NCI-H2107 treated with DMSO at 0.1 percent for 48 hours (cell line): ENCODE data around the gene SPTBN4.
A peak's percentile ranks its signal among the peaks of the same experiment; 100 is the strongest.
"Not testable (repeated sequence)": the region's sequence is repeated elsewhere in the genome, so short reads cannot be mapped to it uniquely, and the experiment has no call there.

Experiments
- DNase-seq: peaks from one replicate; lab custom pipeline; 2025; ENCODE audit not compliant: unreplicated experiment; lab: John Stamatoyannopoulos, UW

Gene SPTBN4

DNA sequence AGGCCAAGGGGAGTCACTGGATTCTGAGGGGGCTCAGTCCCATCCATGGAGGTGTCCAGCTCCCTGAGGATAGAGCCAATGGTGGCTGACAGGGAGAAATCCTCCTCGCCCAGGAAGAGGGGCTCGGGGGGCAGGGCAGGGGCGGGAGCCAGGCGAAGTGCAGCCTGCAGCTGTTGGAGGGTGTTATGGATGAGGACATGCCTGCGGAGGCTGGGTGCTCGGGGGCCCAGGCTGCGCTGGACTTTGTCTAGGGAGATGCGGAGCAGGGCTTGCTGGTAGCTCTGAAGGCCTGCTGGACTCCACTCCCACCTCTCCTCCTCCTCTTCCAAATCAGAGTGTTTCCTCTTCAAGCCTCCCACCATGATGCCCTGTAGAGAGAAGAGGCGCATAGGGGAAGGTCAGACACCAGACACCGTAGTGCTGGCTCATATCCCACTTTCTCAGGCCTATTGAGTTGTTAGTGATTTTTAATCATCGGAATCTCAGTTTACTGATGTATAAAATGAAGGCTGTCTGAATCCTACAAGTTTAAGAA lies 25.0 kb upstream of the SPTBN4 start:
- DNase-seq: no peak

DNA sequence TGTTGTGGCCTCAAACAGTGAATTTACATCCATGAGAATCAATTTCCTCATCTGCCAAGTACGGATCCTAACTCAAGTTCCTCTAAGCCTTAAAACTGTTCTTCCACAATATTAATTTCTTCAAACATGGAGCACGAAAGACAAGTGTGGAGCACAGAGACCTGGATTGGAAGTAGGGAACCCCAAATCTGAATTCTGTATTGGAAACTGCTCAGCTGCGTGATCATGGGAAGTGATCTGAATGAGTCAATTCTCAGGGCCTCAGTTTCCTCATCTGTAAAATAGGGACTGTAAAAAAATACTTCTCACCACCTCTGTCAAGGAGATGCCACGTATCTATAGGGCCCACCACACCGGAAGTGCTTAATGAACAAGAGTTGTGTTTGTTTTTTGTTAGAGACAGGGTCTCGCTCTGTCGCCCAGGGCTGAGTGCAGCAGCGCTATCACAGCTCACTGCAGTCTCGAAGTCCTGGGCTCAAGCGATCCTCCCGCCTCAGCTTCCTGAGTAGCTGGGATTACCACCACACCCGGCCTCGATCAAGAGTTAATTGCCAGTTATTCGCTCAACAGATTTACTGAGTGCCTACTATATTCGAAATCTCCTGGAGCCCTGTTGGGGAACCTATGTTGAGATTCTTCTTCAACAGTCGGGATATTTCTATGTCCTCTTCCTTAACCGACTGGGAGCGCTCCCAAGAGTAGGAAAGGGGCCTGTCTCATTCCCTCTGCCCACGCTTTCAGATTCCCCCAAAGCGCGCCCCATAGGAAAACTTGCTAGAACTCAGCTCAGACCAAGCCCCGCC lies 24.3 kb upstream of the SPTBN4 start:
- DNase-seq: no peak

DNA sequence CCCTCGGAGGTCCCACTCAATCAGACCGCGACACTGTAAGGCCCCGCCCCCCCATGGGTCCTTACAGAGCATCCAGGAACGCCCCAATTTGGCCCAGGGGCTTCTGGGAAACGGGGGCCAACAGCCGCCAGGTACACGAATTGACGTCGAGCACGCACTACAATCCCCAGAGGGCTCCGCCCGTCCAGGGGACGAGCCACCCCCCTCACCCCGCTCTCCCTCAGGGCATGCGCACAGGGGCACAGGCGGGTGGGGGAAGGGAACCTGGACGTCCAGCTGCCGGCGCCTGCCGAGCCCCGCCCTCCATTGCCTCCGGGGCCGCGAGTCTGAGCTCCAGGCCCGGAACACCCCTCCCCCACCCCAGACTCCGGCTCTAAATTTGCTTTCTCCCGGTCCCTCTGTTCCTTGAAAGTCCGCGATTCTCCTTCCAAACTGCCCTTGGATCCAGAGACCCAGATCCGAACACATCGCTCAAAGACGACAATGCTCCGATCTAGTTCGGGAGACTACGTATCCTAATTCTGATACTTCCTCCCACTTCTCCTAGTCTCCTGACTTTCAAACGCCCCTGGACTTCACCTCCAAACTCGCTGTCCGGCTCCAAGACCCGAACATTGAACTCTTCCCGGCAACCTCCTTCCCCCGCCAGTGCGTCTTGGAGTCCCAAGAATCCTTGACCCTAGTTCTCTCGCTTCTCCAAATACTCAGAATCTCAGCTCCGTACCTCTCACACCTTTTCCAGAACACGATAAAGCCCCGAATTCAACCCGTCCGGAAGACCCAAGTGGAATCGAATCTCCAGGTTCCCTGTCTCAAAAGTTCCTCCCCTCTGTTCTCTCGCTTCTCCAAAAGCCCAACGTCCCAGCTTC lies 23.4 kb upstream of the SPTBN4 start:
- DNase-seq: peak; percentile 91

DNA sequence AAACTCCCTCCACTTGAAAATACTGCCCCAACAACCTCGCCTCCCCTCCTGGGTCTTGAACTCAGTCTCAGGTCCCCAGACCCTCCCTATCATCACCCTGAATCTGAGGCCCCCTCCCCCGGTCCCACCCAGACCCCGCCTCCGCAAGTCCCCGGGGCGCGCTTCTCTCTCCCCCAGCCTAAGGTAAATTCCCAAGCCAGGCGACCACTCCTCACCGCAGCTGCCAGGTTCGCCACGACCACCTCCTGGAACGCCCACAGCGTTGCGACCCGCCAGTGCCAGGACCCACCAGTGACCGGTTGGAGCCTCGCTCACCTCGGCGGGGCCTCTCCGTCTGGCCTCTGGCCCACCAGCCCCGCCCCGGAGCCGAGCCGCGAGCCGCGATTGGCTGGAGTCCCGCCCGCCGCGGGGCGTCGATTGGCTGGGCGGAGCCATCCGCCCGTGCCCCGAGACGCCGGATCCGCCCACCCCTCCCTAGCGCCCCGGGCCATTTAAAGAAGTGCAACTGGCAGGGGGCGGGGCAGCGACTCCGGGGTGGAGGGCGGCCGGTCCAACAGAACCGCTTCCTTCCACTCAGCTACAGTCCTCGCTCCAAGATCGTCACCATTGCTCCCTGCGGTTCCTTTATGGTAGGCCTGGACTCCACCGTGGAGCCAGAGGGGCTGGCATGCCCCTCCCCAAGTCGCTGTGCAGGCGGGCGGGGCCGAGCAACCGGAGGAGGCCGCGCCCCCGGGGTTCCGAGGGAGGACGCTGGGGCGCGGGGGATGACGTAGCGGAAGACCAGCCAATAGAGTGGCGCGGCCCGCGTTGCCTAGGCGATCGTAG lies 22.6 kb upstream of the SPTBN4 start, which contains the start of gene SERTAD3:
Gene SERTAD3, minus strand, starts transcription at position 336 of the 825 bp plus-strand sequence. CDS start 2,255 bp downstream, outside the sequence.
- peak; percentile 84 for DNase-seq

DNA sequence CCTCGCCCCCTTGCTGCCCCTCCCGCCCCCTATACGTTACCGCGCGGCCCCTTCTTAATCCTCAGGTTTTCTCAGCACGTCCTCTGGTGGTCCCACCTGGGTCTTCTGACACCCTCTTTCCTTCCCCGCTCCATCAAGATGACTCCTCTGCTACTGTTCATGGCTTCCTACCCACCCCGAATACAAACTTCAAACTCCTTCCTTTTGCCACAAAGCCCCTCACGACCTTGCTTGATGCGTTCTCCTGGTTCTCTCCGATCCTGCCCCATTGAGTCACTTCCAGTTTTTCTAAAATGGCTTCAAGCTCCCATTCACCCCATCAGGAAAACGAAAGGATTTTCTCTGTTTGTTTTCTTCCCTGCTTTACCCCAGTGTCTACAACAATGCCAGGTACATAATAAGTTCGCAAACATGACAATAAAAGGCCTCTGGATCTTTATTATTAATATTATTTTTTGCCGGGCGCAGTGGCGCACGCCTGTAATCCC lies 21.9 kb upstream of the SPTBN4 start:
- DNase-seq: no peak

DNA sequence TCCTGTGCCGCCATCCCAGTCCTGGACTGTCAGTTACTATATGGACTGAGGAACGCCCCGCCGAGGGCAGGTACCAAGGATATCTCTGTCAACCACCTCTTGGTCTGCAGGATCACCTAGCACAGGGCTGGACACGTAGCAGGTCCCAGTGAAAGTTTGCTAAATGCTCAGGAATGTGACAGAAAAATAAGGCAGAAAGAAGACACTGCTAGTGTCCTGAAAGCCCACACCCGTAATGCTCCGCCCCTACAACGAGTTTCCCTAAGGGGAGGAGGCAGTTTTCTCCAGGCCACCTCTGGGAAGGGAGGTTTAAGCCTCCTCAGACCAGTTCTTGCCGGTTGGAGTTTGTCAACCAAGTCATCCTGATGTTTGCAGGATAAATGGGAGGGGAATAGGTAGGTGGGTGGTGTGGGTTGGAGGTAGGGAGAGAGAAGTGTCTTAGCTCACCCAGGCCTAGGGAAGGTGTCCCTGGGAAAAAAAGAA lies 21.0 kb upstream of the SPTBN4 start:
- no peak for DNase-seq

DNA sequence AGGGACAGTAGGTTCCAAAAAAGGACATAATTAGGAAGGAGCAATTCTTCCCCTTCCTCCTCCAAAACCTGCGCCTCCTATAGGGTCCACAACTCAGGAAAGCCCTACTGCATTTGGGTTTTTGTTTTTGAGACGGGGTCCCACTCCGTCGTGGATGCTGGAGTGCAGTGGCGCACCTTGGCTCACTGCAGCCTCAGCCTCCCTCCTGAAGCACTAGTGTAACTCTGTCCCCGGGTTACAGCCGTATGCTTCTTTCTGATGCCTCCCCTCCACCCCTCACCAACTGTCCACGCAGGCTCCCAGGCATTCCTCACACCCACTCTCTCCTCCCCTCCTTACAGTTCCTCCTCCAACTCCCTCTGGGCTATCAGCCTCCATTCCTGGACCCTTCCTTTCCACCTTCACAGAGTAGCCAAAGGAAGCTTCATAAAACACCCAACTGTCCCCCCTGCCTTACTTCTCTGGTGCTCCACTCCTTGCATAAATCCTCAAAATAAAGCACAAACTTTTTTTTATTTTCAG lies 20.5 kb upstream of the SPTBN4 start:
- no peak for DNase-seq

DNA sequence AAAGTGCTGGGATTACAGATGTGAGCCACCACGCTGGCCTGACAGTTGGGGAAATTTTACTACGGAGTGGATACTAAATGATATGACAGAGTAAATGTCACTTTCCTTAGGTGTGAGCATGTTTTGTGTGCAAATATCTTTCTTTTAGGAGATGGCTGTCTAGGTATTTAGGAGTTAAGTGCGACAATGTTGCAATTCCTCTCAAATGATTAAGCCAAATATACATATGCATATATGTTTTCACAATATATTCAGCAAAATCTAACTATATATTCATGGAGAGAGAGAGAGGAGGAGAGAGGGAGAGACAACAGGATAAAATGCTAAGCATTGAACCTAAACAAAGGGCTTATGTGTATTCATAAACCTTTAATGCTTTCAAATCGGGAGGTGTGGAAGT lies 17.3 kb upstream of the SPTBN4 start:
- DNase-seq: no peak

DNA sequence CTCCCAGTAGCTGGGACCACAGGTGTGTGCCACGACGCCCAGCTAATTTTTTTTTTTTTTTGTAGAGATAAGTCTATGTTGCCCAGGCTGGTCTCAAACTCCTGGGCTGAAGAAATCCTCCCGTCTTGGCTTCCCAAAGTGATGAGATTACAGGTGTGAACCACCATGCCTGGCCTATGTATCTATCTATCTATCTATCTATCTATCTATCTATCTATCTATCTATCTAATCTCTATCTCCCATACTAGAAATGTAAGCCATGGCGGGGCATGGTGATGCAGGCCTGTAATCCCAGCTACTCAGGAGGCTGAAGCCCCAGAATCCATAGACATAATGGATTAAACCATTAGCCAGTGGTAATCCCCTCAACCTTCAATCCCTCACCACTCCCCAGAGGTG lies 16.1 kb upstream of the SPTBN4 start:
- no peak for DNase-seq

DNA sequence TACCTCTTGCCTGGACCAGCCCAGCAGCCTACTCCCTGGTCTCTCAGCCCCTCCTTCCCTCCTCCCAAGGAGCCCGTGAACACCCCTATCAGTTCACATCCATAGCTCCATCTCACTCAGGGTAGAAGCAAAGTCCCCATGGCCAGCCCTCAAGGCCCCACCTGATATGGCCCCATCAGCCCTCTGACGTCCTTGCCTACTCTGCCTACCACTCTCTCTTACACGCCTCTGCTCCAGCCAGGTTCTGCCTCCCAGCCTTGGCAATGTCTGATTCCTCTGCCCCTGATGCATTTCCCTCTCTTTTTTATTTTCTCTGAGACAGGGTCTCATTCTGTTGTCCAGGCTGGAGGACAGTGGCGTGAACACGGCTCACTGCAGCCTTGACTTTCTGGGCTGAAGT lies 14.8 kb upstream of the SPTBN4 start:
- DNase-seq: no peak

DNA sequence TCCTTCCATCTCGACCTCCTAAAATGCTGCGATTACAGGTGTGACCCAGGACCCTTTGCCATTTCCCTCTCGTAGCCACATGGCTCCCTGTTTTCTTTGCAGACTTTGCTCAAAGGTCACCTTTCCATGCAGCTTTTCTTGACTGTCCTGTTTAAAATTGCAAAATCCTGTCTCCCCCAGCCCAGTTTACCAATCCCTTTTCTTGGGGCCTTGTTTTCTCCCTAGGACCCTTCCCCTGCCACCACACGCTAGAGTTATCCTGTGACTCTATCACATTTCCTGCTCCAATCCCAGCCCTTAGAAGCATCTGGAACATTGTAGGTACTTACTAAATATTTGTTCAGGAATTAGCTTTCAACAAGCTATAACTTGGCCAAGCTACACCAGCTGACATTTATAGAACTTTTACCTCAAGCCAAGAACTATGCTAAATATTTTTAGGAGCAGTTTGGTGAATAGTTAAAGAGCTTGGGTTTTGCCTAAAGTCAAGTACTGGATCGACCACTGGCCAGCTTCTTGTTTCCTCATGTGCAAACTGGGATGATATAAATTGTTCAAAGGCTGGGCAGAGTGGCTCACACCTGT lies 13.6 kb upstream of the SPTBN4 start:
- no peak for DNase-seq

DNA sequence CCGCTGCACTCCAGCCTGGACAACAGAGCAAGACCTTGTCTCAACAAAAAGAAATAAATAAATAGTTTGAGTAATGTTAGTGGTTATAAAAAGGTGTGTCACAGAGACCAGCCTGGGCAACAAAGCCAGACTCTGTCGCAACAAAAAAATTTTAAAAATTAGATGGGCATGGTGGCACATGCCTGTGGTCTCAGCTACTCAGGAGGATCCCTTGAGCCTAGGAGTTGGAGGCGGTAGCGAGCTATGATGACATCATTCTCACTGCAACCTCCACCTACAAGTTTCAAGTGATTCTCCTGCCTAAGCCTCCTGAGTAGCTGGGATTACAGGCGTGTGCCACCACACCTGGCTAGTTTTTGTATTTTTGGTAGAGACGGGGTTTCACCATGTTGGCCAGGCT lies 12.9 kb upstream of the SPTBN4 start:
- not testable (repeated sequence) for DNase-seq

DNA sequence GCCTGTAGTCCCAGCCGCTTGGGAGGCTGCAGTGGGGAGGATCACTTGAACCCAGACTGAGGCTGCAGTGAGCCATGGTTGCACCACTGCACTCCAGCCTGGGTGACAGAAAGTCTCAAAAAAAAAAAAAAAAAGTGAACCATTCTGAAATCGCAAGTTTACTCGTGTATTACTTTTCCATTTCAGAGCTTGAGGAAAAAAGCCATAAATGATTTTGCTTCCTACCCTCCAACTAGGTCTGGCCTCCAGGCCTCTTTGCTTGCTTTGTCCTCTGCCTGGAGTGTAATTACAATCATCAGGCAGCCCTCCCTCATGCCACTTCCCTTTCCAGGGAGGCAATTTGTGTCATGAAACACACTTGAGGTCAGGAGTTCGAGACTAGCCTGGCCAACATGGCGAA lies 9.8 kb upstream of the SPTBN4 start:
- DNase-seq: no peak

DNA sequence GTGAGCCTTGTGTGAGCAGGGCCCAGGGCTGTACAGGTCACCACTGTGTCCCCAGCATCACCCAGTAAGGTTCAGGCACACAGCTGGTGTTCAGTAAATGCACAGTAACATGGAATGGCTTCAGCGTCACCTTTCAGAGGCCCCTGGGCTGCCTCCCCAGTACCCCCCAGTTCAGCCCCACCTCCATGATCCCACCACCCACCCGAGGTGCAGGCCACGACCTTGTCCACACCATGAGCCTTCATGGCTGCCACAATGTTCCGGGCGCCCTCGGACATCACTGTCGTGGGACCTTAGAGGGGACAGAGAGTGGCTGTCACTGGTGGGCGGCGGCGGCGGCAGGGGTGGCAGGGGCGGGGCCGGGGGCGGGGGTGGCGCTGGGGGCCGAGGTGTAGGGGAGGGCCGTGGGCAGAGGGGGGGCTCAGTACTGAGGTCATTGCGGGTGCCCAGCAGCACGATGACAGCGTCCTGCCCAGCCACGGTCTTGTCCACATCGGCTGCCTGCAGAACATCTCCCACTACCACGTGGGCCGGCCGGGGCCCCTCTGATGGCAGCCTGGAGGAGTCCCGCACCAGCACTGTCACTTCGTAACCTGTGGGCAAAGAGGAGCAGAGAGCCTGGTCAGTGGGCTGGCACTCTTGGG lies 8.7 kb upstream of the SPTBN4 start:
- no peak for DNase-seq

DNA sequence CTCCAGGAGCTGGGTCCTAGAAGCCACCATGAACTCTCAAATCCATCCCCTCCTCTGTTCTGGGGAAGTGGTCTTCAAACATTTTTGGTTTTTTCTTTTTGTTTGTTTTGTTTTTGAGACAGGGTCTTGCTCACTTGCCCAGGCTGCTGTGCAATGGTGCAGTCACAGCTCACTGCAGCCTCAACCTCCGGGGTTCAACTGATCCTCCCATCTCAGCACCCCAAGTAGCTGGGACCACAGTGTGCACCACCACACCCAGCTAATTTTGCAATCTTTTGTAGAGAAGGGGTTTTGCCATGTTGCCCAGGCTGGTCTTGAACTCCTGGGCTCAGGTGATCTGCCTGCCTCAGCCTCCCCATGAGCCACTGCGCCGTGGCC lies 8.2 kb upstream of the SPTBN4 start:
- no peak for DNase-seq

DNA sequence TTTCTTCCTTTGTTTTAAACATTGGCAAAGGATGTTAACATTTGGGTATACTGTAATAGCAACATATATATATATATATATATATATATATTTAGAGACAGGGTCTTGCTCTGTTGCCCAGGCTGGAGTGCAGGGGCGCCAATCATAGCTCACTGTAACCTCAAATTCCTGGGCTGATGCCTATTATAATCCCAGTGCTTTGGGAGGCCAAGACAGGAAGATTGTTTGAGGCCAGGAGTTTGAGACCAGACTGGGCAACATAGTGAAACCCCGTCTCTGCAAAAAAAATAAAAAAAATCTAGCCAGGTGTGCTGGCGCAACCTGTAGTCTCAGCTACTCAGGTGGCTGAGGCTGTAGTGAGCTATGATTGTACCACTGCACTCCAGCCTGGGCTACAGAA lies 6.6 kb upstream of the SPTBN4 start:
- DNase-seq: no peak

DNA sequence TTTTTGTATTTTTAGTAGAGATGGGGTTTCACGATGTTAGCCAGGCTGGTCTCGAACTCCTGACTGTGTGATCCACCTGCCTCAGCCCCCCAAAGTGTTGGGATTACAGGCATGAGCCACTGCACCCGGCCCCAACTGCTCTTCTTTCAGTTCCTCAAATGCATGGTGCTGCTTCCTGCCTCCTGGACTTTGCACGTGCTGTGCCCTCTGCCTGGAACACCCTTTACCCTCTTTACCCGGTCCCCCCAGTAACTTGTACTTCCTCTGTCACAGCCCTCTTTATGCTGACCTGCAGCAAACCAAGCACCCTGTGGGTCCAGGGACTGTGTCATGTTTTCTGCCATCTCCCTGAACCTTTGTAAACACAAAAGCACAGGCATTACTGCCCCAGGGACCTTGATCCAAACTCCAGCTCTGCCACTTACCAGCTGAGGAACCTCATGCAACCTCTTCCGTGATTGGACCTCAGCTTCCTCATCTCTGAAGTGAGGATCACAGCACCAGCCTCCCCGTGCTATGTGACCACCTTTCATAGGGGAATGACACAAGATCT lies 5.1 kb upstream of the SPTBN4 start:
- DNase-seq: no peak

DNA sequence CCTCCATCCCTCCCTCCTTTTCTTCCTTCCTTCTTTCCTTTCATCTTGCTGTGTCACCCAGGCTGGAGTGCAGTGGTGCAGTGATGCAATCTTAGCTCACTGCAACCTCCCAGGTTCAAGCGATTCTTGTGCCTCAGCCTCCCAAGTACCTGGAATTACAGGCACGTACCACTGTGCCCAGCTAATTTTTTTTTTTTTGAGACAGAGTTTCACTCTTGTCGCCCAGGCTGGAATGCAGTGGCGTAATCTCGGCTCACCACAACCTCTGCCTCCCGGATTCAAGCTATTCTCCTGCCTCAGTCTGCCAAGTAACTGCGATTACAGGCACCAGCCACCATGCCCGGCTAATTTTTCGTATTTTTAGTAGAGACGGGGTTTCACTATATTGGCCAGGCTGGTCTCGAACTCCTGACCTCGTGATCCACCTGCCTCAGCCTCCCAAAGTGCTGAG lies 3.2 kb upstream of the SPTBN4 start:
- not testable (repeated sequence) for DNase-seq
